WTC11 (cell line): Measurements from ENCODE around the gene MACROD2. TPM values are rescaled to one million over a fixed set of nuclear protein-coding genes. Genes with fewer than 3 reads are reported as not detected.
"Not testable (repeated sequence)": the region's sequence is repeated elsewhere in the genome, so short reads cannot be mapped to it uniquely, and the experiment has no call there.

Experiments
- ATAC-seq: fragments of 200-7000 bp; cut with Tn5 transposase; 2 replicates; pipeline ENCODE4 v1.10.0; 2021; ENCODE audit warnings: mild to moderate bottlenecking, moderate library complexity
- CTCF ChIA-PET: fragments of 300-600 bp; sonication (Branson Sonifier 250); formaldehyde crosslinking; loops from one replicate; lab custom pipeline; 2021; ENCODE audit warnings: antibody characterized with exemption; lab: Charles Lee
- POLR2A ChIA-PET: fragments of 350-600 bp; sonication (Branson Sonifier 250); formaldehyde crosslinking; loops from one replicate; lab custom pipeline; 2021; ENCODE audit warnings: antibody characterized with exemption; lab: Charles Lee
- DNase-seq: peaks from one replicate; pipeline ENCODE4 v3.0.0; 2021; ENCODE audit warnings: low spot score
- H3K27ac Mint-ChIP-seq: 2 replicates; pipeline ENCODE4 v1.8.0; 2021; ENCODE audit warnings: mixed read lengths
- H3K27me3 Mint-ChIP-seq: 2 replicates; pipeline ENCODE4 v1.8.0; 2021; ENCODE audit warnings: low read depth, mild to moderate bottlenecking, moderate library complexity, mixed read lengths
- H3K36me3 Mint-ChIP-seq: 2 replicates; pipeline ENCODE4 v1.8.0; 2021; ENCODE audit warnings: mixed read lengths
- H3K4me1 Mint-ChIP-seq: 2 replicates; pipeline ENCODE4 v1.8.0; 2022; ENCODE audit warnings: mixed read lengths
- H3K4me3 Mint-ChIP-seq: 2 replicates; pipeline ENCODE4 v1.8.0; 2021; ENCODE audit warnings: mild to moderate bottlenecking, moderate library complexity, mixed read lengths
- H3K9me3 Mint-ChIP-seq: 2 replicates; pipeline ENCODE4 v1.8.0; 2021; ENCODE audit warnings: mixed read lengths
- AR ChIP-seq: fragments of 250-450 bp; sonication (Bioruptor Pico); IDR thresholded peaks from 2 replicates; pipeline ENCODE4 v1.9.0; 2021; ENCODE audit warnings: mild to moderate bottlenecking
- ATF6 ChIP-seq: sonication (generic); formaldehyde crosslinking; IDR thresholded peaks from 2 replicates; pipeline ENCODE4 v1.8.1; 2023; ENCODE audit warnings: mild to moderate bottlenecking, missing genetic modification reagents
- CTCF ChIP-seq: fragments of 200-600 bp; IDR thresholded peaks from 2 replicates; pipeline ENCODE4 v1.8.0; 2022; ENCODE audit warnings: antibody characterized with exemption
- E2F1 ChIP-seq: sonication (generic); formaldehyde crosslinking; IDR thresholded peaks from 2 replicates; pipeline ENCODE4 v1.8.0; 2022; ENCODE audit warnings: mild to moderate bottlenecking, missing genetic modification reagents
- E2F5 ChIP-seq: sonication (generic); formaldehyde crosslinking; IDR thresholded peaks from 2 replicates; pipeline ENCODE4 v1.8.1; 2022; ENCODE audit warnings: mild to moderate bottlenecking, moderate library complexity, missing genetic modification reagents
- EMX1 ChIP-seq: fragments of 250-450 bp; sonication (Bioruptor Pico); IDR thresholded peaks from 2 replicates; pipeline ENCODE4 v1.8.0; 2021; ENCODE audit warnings: mild to moderate bottlenecking
- FOXP4 ChIP-seq: sonication (generic); formaldehyde crosslinking; IDR thresholded peaks from 2 replicates; pipeline ENCODE4 v1.8.0; 2022; ENCODE audit warnings: mild to moderate bottlenecking, missing genetic modification reagents
- KAT7 ChIP-seq: sonication (generic); formaldehyde crosslinking; IDR thresholded peaks from 2 replicates; pipeline ENCODE4 v1.8.1; 2023; ENCODE audit warnings: missing genetic modification reagents, mild to moderate bottlenecking, borderline replicate concordance
- MXD4 ChIP-seq: fragments of 250-450 bp; sonication (Bioruptor Pico); IDR thresholded peaks from 2 replicates; pipeline ENCODE4 v1.8.0; 2021; ENCODE audit warnings: mild to moderate bottlenecking, moderate library complexity, borderline replicate concordance
- NFE2L1 ChIP-seq: sonication (generic); formaldehyde crosslinking; IDR thresholded peaks from 2 replicates; pipeline ENCODE4 v1.8.1; 2023; ENCODE audit warnings: missing genetic modification reagents
- NR1H2 ChIP-seq: sonication (generic); formaldehyde crosslinking; IDR thresholded peaks from 2 replicates; pipeline ENCODE4 v1.9.0; 2021; ENCODE audit warnings: mild to moderate bottlenecking, moderate library complexity, missing genetic modification reagents
- NR2C2 ChIP-seq: sonication (generic); formaldehyde crosslinking; IDR thresholded peaks from 2 replicates; pipeline ENCODE4 v1.8.0; 2022; ENCODE audit warnings: mild to moderate bottlenecking, missing genetic modification reagents
- RELA ChIP-seq: sonication (generic); formaldehyde crosslinking; IDR thresholded peaks from 2 replicates; pipeline ENCODE4 v1.8.1; 2022; ENCODE audit warnings: missing genetic modification reagents, mild to moderate bottlenecking, borderline replicate concordance
- TCF7 ChIP-seq: sonication (generic); formaldehyde crosslinking; IDR thresholded peaks from 2 replicates; pipeline ENCODE4 v1.8.0; 2022; ENCODE audit warnings: mild to moderate bottlenecking, low read depth, missing genetic modification reagents, moderate library complexity
- TEAD4 ChIP-seq: sonication (generic); formaldehyde crosslinking; IDR thresholded peaks from 2 replicates; pipeline ENCODE4 v1.8.0; 2022; ENCODE audit warnings: mild to moderate bottlenecking, missing genetic modification reagents
- ZNF138 ChIP-seq: sonication (generic); formaldehyde crosslinking; conservative IDR thresholded peaks from 2 replicates; pipeline ENCODE4 v1.8.1; 2022; ENCODE audit warnings: mild to moderate bottlenecking, moderate library complexity, missing genetic modification reagents
- ZNF232 ChIP-seq: sonication (generic); formaldehyde crosslinking; IDR thresholded peaks from 2 replicates; pipeline ENCODE4 v1.8.0; 2022; ENCODE audit warnings: mild to moderate bottlenecking, missing genetic modification reagents
- ZNF317 ChIP-seq: sonication (generic); formaldehyde crosslinking; IDR thresholded peaks from 2 replicates; pipeline ENCODE4 v1.8.1; 2023; ENCODE audit warnings: low read depth, mild to moderate bottlenecking, moderate library complexity, missing genetic modification reagents, borderline replicate concordance
- ZNF423 ChIP-seq: fragments of 250-450 bp; sonication (Bioruptor Pico); IDR thresholded peaks from 2 replicates; pipeline ENCODE4 v2.1.2; 2022; ENCODE audit warnings: mild to moderate bottlenecking, moderate library complexity
- total RNA-seq: library from RNA; stranded (reverse); gene quantifications from 3 replicates; pipeline ENCODE4 v1.2.3, GENCODE V29; 2021

The MACROD2 gene
- total RNA-seq, 1 experiment from 2014 or later: 4.1 TPM

- peaks cover 23% of the 10 kb centered on the region for H3K9me3 Mint-ChIP-seq
- ChIA-PET CTCF (no interaction called here), POLR2A (no interaction called here)
- no peaks in the 10 kb centered on the region for H3K27me3 Mint-ChIP-seq
- TF ChIP-seq TCF7 (CRISPR knock-in tag): no peak
- TF ChIP-seq RELA (CRISPR knock-in tag): no peak
- no peak for TF ChIP-seq ZNF317 (CRISPR knock-in tag)
- no peak for TF ChIP-seq ZNF232 (CRISPR knock-in tag)
- no peak for TF ChIP-seq FOXP4 (CRISPR knock-in tag)
- no peak overlapping the region for H3K4me3 Mint-ChIP-seq
- no peak overlapping the region for H3K27ac Mint-ChIP-seq
- DNase-seq (no peak), ATAC-seq (no peak)
- peaks cover 16% of the 10 kb centered on the region for H3K4me1 Mint-ChIP-seq
- H3K36me3 Mint-ChIP-seq: peaks cover 18% of the 10 kb centered on the region
These were observed 1812.0 kb downstream of the MACROD2 start for GRCh38 chr20:15807271-15807670.

- DNase-seq, CTCF ChIA-PET, H3K4me3 Mint-ChIP-seq, H3K27me3 Mint-ChIP-seq, ATAC-seq, POLR2A ChIA-PET, H3K27ac Mint-ChIP-seq: not testable (repeated sequence)
- Mint-ChIP-seq H3K36me3 (peaks cover 18% of the 10 kb centered on the region), H3K9me3 (peaks cover 23% of the 10 kb centered on the region), H3K4me1 (peaks cover 16% of the 10 kb centered on the region)
These were observed 1812.5 kb downstream of the MACROD2 start for GRCh38 chr20:15807771-15808170.

- Mint-ChIP-seq H3K4me1 (0 out of 2 replicates have a peak, but pooled peaks cover 8% of the 10 kb centered on the region), H3K4me3 (no peak overlapping the region), H3K27me3 (no peaks in the 10 kb centered on the region), H3K27ac (no peak overlapping the region), H3K36me3 (peaks cover 14% of the 10 kb centered on the region), H3K9me3 (peaks cover 18% of the 10 kb centered on the region)
- ChIA-PET POLR2A (interaction anchor here (0.7 kb wide), 1 partner anchor 895 kb away, joined by 3 read pairs; no protein-coding TSS in a partner anchor), CTCF (no interaction called here)
- DNase-seq (no peak), ATAC-seq (no peak)
- TF ChIP-seq ATF6 (CRISPR knock-in tag) (no peak), FOXP4 (CRISPR knock-in tag) (no peak), E2F5 (CRISPR knock-in tag) (no peak), E2F1 (CRISPR knock-in tag) (no peak), ZNF317 (CRISPR knock-in tag) (no peak), TEAD4 (CRISPR knock-in tag) (no peak), NFE2L1 (CRISPR knock-in tag) (no peak), CTCF (no peak), EMX1 (CRISPR knock-in tag) (no peak), ZNF423 (CRISPR knock-in tag) (no peak), AR (no peak), KAT7 (CRISPR knock-in tag) (no peak), MXD4 (CRISPR knock-in tag) (no peak), NR1H2 (no peak), NR2C2 (no peak), ZNF138 (CRISPR knock-in tag) (no peak)
These were observed 1816.6 kb downstream of the MACROD2 start for GRCh38 chr20:15811951-15812350.
